Colonic mucosa (tissue), 4 donors: ENCODE data around the gene CBY1. TPM values are rescaled to one million over a fixed set of nuclear protein-coding genes. Genes with fewer than 3 reads are reported as not detected.

Experiments used
- DNase-seq: peaks from one replicate; pipeline ENCODE4 v3.0.0-alpha.2; 2020
- H3K27ac ChIP-seq: fragments of 200-600 bp; one replicate; pipeline ENCODE4 v1.8.0; 2021
- H3K27me3 ChIP-seq: fragments of 200-600 bp; one replicate; pipeline ENCODE4 v1.8.0; 2021
- H3K36me3 ChIP-seq: fragments of 200-600 bp; one replicate; pipeline ENCODE4 v1.8.0; 2021
- H3K4me1 ChIP-seq: fragments of 200-600 bp; one replicate; pipeline ENCODE4 v1.8.0; 2021; ENCODE audit warnings: mild to moderate bottlenecking
- H3K4me3 ChIP-seq: fragments of 200-600 bp; one replicate; pipeline ENCODE4 v1.8.0; 2021
- H3K9ac ChIP-seq, 2 donors: one replicate each; pipeline ENCODE4 v1.7.0; 2013; ENCODE audit warnings: control low read depth in 2 of 2, low read depth in 2 of 2, low read length in 2 of 2
- H3K9me3 ChIP-seq: fragments of 200-600 bp; one replicate; pipeline ENCODE4 v1.8.0; 2021
- intact Hi-C: fragments of 100-400 bp; cut with DNase I; formaldehyde crosslinking; loops from one replicate; pipeline ENCODE4 v1.14.1; 2022
- total RNA-seq, 2 donors: library from RNA; stranded (reverse); fragmentation: NEBNext Ultra II Directional in 1 of 2; extraction: Animal tissue kit (Norgen Biotek cat#: 25700) in 1 of 2; gene quantifications; one replicate each; pipeline ENCODE4 v1.2.1, GENCODE V29; 2021
- TF ChIP-seq, protein P1 (sequence below): fragments of 200-600 bp; IDR thresholded peaks from one replicate; pipeline ENCODE4 v1.8.0; 2022; ENCODE audit warnings: antibody characterized with exemption, mild to moderate bottlenecking
- donor health status: healthy.
- donor health status: DM: no; HTN: no; CAD: no.
- donor health status: DM: no; HTN: no; CAD: no.

The CBY1 gene
- total RNA-seq, 2 donors from 2014 or later: 27.4 to 38.1 TPM

DNA sequence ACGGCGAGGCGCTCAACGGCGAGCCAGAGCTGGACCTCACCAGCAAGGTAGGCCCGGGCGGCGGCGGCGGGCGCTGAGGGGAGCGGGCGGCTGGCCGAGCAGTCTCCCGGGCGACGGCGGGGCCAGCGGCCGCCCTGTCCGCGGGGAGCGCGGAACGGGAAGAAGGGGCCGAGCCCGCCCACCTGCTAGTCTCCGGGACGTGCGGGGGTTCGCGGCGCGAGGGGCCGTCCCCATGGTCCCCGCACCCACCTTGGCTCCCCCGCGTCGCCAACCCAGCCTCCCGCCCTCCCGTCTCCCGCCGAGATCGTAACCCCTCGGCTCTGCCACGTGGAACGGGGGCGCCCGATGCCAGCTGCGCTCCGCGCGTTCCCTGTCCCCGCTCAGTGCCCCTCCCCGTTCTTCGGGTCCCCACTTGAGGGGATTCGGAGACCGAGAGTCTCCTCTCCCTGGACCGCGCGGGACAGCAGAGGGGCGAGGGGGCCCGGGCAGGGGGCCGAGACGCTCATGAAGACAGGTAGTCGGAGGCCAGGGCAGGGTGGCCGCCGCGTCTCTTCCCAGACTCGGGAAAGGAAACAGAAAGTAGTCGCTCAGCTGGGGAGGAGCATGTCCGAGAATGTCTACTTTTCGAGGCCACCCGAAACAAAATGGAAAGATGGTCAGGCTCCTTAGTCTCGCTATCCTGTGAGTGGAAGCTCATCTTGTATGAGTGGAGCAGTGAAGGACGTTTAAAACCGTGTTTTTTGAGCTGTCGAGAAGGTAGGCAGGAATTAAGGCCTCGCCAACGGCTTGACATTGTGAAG lies 49.9 kb downstream of the CBY1 start:
- intact Hi-C loops: no loop called here
- no peaks in the 10 kb centered on the region for H3K9me3 ChIP-seq
- H3K27ac ChIP-seq: peak overlapping the region; percentile 98
- DNase-seq: peak; percentile 63
- peaks cover 16% of the 10 kb centered on the region for H3K4me1 ChIP-seq
- peak overlapping the region; percentile 70 to 97 for H3K9ac ChIP-seq
- H3K4me3 ChIP-seq: peak overlapping the region; percentile 97
- H3K36me3 ChIP-seq: no peaks in the 10 kb centered on the region
- H3K27me3 ChIP-seq: no peaks in the 10 kb centered on the region
- TF ChIP-seq, protein P1, sequence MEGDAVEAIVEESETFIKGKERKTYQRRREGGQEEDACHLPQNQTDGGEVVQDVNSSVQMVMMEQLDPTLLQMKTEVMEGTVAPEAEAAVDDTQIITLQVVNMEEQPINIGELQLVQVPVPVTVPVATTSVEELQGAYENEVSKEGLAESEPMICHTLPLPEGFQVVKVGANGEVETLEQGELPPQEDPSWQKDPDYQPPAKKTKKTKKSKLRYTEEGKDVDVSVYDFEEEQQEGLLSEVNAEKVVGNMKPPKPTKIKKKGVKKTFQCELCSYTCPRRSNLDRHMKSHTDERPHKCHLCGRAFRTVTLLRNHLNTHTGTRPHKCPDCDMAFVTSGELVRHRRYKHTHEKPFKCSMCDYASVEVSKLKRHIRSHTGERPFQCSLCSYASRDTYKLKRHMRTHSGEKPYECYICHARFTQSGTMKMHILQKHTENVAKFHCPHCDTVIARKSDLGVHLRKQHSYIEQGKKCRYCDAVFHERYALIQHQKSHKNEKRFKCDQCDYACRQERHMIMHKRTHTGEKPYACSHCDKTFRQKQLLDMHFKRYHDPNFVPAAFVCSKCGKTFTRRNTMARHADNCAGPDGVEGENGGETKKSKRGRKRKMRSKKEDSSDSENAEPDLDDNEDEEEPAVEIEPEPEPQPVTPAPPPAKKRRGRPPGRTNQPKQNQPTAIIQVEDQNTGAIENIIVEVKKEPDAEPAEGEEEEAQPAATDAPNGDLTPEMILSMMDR: no peak

DNA sequence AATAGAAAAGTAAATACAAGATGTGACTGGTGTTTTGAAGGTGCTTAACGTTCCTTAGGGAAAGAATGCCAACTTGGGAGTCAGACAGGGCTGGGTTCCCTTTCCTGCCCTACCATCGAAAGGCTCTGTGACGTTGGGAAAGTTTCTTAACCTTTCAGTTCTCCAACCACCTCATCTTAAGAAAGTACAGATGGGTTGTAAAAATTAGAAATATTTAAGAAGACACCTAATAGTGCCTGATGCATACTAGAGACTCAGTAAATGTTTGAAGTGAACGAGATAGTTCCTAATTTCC lies 50.4 kb downstream of the CBY1 start:
- peak overlapping the region; percentile 98 for H3K27ac ChIP-seq
- H3K9me3 ChIP-seq: no peaks in the 10 kb centered on the region
- intact Hi-C loops: no loop called here
- H3K4me1 ChIP-seq: peaks cover 16% of the 10 kb centered on the region
- peak overlapping the region; percentile 70 to 97 for H3K9ac ChIP-seq
- H3K27me3 ChIP-seq: no peaks in the 10 kb centered on the region
- TF ChIP-seq, protein P1: no peak
- no peaks in the 10 kb centered on the region for H3K36me3 ChIP-seq
- peak overlapping the region; percentile 97 for H3K4me3 ChIP-seq
- DNase-seq: no peak

DNA sequence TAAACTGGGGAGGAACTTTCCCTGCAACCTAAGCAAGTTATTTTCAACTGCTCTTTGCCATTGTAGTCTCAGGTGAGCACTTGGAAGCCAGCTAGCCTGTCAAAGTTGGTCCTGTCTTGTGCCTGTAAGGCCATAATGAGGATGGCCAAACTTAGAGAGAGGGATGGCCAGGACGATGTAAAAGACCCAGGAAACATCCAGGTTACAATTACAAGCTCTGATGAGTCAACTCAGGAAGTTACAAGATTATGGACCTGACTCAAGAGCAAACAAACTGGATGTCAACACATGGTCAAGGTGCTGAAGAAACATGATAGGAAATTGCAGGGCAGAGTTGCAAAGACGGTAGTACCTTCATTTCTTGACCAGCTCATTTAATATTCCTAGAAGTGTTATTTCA lies 50.9 kb downstream of the CBY1 start:
- TF ChIP-seq, protein P1: no peak
- Histone ChIP-seq H3K27ac (peak overlapping the region; percentile 98), H3K9me3 (no peaks in the 10 kb centered on the region), H3K9ac (peak overlapping the region in 1 of 2 donors; percentile 70), H3K36me3 (no peaks in the 10 kb centered on the region), H3K4me3 (peak overlapping the region; percentile 97), H3K4me1 (peaks cover 16% of the 10 kb centered on the region), H3K27me3 (no peaks in the 10 kb centered on the region)
- DNase-seq: peak; percentile 49
- intact Hi-C loops: no loop called here

DNA sequence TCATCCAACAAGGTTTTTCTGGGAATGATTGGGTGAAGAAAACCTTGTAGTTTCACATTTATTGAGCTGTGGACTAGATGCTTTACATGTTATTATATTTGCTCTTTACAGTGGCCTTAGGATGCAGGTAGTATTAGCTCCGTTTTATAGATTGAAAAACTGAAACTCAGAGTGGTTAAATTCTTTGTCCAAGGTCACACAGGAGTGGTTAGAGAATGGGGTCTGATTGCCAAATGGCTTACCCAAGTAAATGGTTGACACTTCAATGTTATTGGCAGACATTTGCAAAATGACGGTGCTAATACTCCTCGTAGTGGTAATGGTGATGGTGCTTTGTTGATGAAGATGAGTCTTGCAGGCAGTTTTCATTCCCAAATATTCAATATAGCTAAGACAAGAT lies 51.5 kb downstream of the CBY1 start:
- Histone ChIP-seq H3K9me3 (no peaks in the 10 kb centered on the region), H3K27me3 (no peaks in the 10 kb centered on the region), H3K4me1 (peaks cover 16% of the 10 kb centered on the region), H3K27ac (peak overlapping the region; percentile 98), H3K36me3 (no peaks in the 10 kb centered on the region), H3K9ac (peak overlapping the region in 1 of 2 donors; percentile 42), H3K4me3 (no peak overlapping the region)
- intact Hi-C loops: no loop called here
- TF ChIP-seq, protein P1: no peak
- no peak for DNase-seq

DNA sequence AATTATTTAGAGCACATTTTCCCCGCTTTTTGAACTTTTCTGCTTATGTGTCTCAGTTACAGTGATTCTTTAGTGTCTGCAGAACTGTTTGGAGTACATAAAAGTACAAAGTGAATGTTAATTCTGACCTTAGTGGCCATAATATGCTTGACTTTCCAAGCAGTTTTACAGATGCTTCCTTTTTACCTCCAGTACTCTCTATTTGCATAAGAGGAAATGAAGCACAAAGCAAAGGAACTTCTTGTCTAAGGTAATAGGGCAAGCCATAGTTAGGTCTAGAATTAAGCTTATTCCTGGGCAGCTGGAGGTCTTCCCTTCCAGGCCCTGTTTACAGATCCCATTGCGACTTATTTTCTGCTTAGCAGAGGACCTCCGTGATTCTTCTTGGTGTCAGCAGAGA lies 52.9 kb downstream of the CBY1 start:
- intact Hi-C loops: no loop called here
- TF ChIP-seq, protein P1: no peak

More for the DNA sequence above, 52.9 kb downstream of the CBY1 start:
- no peak overlapping the region for H3K9ac ChIP-seq
- no peaks in the 10 kb centered on the region for H3K9me3 ChIP-seq
- no peak for DNase-seq
- H3K4me1 ChIP-seq: peaks cover 16% of the 10 kb centered on the region
- no peaks in the 10 kb centered on the region for H3K36me3 ChIP-seq
- H3K4me3 ChIP-seq: no peak overlapping the region
- H3K27ac ChIP-seq: no peak overlapping the region
- no peaks in the 10 kb centered on the region for H3K27me3 ChIP-seq
